Coronary artery (tissue), 2 donors: Measurements from ENCODE around the gene SV2B.

ENCODE experiments used
- DNase-seq: peaks from one replicate; pipeline ENCODE4 v3.0.0-alpha.2; 2017; ENCODE audit warnings: low spot score
- H3K27ac ChIP-seq, 2 donors: fragments of 200-600 bp; sonication (generic); one replicate each; pipeline ENCODE4 v1.5.1; 2016 to 2019
- H3K4me3 ChIP-seq: fragments of 200-600 bp; sonication (generic); 2 replicates; pipeline ENCODE4 v1.5.1; 2016; ENCODE audit warnings: mild to moderate bottlenecking, moderate library complexity
- CTCF ChIP-seq: fragments of 200-600 bp; sonication (generic); IDR thresholded peaks from one replicate; pipeline ENCODE4 v1.5.1; 2019; ENCODE audit warnings: antibody characterized with exemption

The SV2B gene

DNA sequence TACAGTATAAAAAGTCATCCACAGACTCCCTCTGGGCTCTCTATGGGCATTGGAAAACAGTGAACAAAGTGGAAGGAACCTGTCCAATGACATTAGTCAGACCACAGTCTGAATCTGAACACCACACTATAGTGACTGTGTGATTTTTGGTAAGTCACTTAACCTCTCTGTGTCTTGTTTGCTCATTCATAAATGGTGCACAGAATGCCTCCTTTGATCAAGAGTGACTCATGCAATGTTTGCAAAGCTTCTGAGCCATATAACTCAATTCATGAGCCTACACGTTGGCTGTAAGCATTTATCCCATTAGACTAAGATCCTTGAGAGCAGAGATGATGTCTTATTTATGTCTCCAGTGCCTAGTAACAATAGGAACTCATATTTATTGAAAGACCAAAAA lies 46.7 kb downstream of the SV2B start:
- Histone ChIP-seq H3K4me3 (no peak overlapping the region), H3K27ac (no peak overlapping the region)
- no peak for TF ChIP-seq CTCF
- DNase-seq = no peak

DNA sequence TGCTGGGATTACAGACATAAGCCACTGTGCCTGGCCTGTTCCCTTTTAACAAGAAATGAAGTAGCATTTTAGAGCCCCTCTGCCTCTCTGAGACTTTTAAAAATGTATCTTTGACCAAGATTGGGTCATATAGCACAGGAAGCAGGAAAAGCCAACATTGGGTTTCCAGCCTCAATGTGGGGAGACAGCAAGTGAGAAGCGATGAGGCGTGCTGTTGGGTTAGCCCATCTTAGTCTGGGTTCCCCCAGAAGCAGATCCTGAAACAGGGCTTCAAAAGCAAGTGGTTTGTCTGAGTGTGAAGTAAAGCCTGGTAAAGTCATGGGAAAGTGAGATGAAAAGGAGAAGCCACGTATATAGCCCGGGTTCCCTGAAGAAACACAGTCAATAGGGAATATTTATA lies 48.2 kb downstream of the SV2B start:
- no peak overlapping the region for H3K27ac ChIP-seq
- no peak for DNase-seq
- H3K4me3 ChIP-seq = no peak overlapping the region
- no peak for TF ChIP-seq CTCF

DNA sequence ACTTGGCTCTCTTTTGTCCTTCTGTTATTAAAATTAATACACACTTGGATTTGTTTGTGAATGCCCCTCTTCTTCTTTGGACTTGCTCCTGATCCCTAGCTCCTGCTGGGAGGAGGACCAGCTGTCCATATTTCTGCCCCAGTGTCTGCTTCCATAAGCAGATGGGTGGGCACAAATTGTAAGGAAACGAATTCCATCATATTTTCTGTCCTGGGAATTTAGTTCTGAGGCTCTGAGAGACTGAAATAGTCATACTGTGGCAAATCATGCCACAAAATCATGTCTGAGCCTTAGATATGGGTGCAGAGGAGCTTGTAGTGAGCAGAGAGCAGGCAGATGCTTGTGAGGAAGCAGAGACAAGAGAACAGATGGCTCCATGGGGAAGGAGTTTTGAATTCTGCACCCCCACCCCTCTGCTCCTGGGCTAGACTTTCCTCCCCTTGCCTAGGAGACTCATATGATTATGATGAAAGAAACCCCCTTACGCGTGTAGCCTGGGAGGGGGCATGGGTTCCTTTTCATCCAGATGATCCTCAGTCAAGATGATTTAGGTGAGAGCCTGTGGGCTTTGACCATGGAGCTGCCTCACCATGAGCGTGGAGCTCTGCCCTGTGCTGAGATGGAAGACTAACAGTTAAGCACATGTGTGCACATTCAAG lies 50.6 kb downstream of the SV2B start:
- Histone ChIP-seq H3K27ac (no peak overlapping the region), H3K4me3 (no peak overlapping the region)
- TF ChIP-seq CTCF = no peak
- no peak for DNase-seq

DNA sequence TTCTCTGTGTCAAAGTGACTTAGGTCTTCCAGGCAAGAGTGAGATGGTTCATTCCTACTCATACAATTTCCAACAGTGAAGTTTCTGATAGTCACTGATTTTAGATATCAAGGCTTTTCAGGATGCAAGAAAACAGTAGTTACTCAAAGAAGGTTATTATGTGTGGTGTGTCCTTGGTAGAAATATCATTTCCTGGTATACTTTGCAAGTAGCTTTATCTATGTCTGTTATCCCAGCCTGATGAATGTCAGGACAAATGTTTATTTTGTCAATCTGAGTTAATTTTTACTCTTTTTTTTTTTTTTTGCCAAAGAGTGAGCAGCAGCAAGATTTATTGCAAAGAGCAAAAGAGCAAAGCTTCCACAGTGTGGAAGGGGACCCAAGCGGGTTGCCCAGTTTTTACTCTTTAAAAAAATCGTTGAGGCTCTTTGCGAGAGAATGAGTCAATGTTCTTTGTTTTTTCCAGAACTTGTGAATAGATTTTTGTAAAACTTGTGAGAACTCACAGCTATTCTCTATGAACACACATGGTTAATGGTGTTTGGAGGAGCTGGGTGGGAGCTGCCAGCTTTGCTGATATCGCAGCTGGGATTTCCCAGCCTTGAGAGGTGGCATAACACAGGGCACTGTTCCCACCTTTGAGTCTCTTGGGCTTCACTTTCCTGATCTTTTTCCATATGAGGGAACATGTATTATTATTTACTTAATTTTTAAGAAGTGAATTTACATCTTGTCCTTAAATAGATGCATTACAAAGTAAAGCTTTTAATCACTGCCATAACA lies 51.9 kb downstream of the SV2B start:
- no peak for DNase-seq
- H3K27ac ChIP-seq = no peak overlapping the region
- TF ChIP-seq CTCF = no peak
- H3K4me3 ChIP-seq = no peak overlapping the region

DNA sequence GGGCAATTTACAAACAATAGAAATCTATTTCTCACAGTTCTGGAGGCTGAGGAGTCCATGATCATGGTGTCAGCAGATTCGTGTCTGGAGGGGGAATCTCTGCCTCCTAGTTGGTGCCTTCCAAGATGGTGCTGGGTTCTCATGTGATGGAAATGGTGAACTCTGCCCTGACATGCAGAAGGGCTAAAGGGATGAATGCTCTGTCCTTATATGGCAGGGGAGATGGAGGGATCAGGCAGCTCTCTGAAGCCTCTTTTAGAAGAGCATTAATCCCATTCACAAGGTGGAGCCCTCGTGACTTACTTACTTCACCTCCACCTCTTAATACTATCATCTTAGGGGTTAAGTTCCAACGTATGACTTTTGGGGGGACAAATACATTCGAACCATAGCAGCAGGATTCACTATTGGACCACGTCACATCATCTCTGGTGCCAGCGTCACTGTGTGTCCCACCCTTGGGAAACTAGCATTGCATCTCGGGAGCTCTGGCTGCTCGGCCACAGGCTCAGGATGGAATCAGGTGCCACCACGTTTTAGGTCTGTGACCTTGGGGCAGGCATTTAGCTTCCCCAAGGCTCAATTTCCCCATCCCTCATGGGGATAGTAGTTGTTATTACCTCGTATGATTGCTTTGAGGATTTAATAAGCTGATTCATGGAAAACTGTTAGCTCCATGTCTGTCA lies 53.0 kb downstream of the SV2B start:
- Histone ChIP-seq H3K4me3 (no peak overlapping the region), H3K27ac (no peak overlapping the region)
- no peak for TF ChIP-seq CTCF
- DNase-seq = no peak

- H3K4me3 ChIP-seq = no peak overlapping the region
- TF ChIP-seq CTCF = no peak
- DNase-seq = no peak
- no peak overlapping the region for H3K27ac ChIP-seq
Measured at GRCh38 chr15:91153954-91154353, 53.9 kb downstream of the SV2B start.
